HG02642 (cell line): ENCODE measurements around the gene TMUB1.

Source experiments
- ATAC-seq: cut with Tn5 transposase; IDR thresholded peaks from one replicate; pipeline ENCODE4 v1.9.1; 2021; ENCODE audit warnings: mild to moderate bottlenecking; ENCODE audit not compliant: unreplicated experiment, poor library complexity

The TMUB1 gene

GRCh38 chr7:151104411-151105235 lies 21.3 kb upstream of the TMUB1 start:
- no peak for ATAC-seq

DNA sequence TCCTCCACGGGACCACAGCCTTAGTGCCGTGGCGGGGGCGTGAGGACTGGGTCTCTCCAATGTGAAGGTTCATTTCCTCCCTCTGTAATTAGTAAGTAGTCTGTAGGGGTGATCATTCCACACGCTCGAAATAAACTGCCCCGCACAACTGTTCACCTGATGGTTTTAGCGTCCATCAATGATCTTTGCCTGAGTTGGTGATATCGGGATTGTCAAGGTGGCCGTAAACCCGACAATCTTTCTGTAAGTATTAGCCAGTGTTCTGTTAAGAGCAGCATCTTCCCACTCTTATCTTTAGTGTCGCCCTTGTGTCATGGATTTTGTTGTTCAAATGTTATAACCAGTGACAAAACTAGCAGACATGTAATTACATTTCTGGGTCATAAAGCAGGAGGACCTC lies 20.7 kb upstream of the TMUB1 start:
- ATAC-seq, result no peak

- ATAC-seq, result no peak
These were observed 19.7 kb upstream of the TMUB1 start for GRCh38 chr7:151102991-151103390.

- ATAC-seq, result no peak
These were observed 18.5 kb upstream of the TMUB1 start for GRCh38 chr7:151101621-151102396.

DNA sequence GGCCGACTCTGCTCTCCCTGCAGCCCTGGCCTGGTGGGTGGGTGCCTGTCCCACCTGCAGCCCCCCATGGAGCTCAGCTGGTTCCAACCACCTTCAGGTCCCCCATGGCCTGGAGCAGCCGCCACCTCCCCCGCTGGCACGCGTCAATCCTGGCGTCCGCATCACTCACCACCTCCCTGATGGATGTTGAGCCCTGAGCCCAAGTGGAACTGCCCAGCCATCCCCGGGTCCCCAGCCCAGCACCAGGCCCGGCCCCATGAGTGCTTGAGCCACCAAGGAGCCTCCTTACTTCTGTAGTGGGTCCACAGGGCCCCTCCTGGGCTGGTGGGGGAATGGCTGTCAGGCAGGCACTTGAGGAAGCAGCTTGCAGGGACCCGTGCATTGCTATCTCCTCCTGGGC lies 17.6 kb upstream of the TMUB1 start:
- no peak for ATAC-seq

- ATAC-seq, result no peak
These were observed 16.4 kb upstream of the TMUB1 start for GRCh38 chr7:151099486-151100211.

DNA sequence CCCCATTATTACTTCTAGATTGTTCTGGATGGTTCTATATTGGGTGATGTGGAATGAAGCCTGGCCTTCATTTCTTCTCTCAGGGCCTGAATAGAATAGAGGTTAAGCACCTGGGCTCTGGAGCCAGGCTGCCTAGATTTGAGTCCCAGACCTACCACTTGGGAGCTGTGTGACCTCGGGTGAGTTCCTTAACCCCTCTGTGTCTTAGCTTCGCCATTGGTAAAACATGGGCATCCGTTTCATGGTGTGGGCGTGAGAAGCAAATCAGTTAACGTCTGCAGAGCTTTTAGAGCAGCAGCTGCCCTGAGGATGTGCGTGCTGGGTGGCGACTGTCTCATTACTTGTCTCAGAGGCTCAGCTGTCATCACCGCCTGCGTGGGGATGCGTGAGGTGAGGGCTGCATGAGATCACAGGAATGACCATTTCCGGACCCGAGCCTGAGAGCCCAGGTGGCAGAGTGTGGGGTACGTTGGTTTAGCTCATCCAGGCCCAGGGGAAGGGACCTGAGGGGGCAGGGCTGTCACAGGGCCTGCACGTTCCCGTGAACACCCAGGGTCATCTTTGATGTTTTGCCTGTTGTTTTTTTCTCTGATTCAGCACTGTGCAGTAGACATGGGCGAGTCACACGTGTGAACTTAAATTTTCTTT lies 12.7 kb upstream of the TMUB1 start:
- ATAC-seq, result no peak

- ATAC-seq, result no peak
These were observed 12.0 kb upstream of the TMUB1 start for GRCh38 chr7:151095123-151095797.

GRCh38 chr7:151094675-151095074 lies 11.4 kb upstream of the TMUB1 start:
- no peak for ATAC-seq

- ATAC-seq, result no peak
These were observed 10.5 kb upstream of the TMUB1 start for GRCh38 chr7:151093748-151094147.

DNA sequence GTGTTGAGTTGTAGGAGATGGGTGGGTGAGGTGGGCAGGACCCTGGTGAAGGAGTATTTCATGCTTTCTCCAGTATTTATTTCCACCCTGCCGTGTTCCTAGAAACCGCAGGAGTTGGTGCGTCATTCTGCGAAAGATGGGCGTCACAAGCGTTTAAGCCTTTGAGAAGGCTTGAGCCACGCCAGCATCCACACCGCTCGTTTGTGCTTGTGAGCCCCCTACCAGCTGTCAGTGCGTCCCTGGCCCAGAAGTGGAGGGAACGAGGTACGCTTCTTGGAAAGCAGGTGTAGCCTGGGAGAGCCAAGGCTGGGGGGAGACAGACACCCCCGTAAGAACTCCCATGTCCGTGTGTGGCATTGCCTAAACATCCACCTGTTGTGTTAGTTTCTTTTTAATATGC lies 8.7 kb upstream of the TMUB1 start:
- ATAC-seq, result no peak

DNA sequence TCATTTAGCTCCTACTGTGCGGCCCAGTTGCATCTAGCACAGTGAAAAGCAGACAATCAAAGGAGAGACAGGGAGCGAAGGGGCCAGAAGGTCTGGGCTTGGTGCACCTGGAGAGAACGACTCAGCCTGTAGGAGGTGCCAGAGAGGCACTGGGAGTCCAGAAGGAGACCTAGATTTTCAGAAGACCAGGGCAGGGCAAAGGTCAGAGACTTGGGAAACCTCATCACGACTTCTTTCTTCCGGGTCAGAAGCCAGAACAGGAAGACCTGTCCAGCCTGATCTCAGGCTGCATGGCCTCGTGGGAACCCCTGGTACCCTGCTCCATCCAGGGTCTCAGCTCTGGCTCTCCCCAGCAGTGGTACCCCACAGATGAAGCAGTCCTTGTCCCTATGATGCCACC lies 8.1 kb upstream of the TMUB1 start:
- ATAC-seq, result no peak

DNA sequence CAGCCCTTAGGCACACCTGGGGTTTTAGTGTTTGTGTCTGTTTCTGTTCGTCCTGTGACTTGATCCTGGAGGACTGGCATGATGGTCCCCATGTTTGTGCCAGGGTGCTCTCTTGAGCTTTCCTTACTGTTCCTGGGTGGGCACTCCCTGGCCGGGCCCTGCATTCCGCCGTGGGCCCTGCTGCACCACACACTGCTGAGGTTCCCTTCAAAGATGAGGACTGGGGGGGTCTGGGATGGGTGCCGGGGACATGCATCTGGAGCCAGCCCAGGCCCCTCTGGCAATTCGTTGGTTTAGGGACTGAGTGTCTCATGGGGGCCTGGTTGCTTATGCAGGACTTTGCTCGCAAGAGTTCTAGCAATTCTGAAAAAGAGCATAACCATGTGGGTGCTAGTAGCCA lies 7.7 kb upstream of the TMUB1 start:
- ATAC-seq, result no peak

- no peak for ATAC-seq
These were observed 6.8 kb upstream of the TMUB1 start for GRCh38 chr7:151089893-151090730.

- ATAC-seq, result no peak
These were observed 5.8 kb upstream of the TMUB1 start for GRCh38 chr7:151088856-151089699.

DNA sequence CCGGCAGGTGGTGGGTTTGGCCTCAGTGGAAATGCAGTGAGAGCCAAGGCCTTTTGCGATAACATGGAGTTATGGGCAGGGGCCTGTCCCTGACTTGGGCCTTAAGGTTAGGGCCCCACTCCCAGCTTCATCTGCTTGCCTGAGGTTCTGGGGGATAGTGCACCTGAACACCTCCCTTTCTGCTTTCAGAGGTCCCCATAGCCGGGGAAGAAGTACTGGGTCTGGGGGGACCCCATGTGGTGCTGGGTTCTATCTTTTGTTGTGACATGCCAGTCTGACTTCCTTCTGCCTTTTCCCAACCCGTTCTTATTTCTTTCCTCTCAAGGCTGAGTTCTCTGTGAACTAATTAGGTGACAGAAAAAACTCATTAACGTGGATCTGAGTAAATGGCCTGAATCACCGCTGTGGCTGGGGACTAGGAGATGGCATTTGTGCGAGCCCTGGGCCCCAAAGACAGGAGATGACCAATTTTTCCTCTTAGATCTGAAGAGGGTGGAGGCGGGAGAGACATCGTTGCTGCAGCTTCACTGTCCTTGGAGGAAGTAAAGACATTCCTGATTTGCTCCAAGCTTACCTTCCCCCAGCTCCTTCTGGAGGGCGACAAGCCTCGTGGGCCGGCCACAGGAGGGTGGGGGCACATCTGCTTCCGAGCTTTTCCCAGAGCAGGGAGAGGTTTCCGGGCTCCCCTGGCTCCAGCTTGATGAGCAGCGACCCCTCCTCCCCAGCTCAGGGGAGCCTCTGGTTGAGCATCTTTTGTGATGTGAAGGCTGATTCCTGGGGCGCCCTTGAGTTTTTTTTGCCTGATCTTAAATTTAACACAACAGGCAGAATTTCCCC lies 4.9 kb upstream of the TMUB1 start:
- ATAC-seq, result no peak

- no peak for ATAC-seq
These were observed 4.1 kb upstream of the TMUB1 start for GRCh38 chr7:151087245-151088018.
